ENCODE measurements around the gene GJC2. TPM values are rescaled to one million over a fixed set of nuclear protein-coding genes. Genes with fewer than 3 reads are reported as not detected.

The GJC2 gene
- total RNA-seq, 1 experiment from 2014 or later = 0.72 TPM

DNA sequence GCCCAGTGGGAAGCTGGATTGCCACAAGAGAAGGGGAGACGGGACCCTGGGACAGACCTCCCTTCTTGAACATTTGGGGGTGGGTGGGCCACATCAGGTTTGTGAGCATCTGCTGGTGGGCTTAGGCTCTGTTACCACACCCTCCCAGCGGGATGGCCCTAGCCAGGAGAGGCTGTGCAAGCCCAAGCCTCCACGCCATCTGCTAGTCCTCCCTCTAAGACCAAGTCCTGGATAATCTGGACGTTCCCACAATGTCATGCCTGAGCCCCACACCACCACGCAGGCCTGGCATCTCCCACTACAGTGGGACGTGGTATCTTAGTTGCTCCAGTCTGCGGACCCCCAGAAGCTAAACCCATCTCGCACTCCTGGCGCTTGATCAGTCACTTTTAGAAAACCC is 12.1 kb downstream of the GJC2 start:
- no peak for DNase-seq (ENCODE audit: low spot score)
- ChIA-PET CTCF (interaction anchor here (2.0 kb wide), 1 partner anchor 157 kb away, joined by 7 read pairs; no protein-coding TSS in a partner anchor), POLR2A (no interaction called here)
- no peak overlapping the region for H3K4me3 Mint-ChIP-seq
- ATAC-seq = no peak
- TF ChIP-seq NR2C2 (CRISPR knock-in tag; IDR thresholded peaks at IDR 0.05) = no peak
- TF ChIP-seq, protein P1, sequence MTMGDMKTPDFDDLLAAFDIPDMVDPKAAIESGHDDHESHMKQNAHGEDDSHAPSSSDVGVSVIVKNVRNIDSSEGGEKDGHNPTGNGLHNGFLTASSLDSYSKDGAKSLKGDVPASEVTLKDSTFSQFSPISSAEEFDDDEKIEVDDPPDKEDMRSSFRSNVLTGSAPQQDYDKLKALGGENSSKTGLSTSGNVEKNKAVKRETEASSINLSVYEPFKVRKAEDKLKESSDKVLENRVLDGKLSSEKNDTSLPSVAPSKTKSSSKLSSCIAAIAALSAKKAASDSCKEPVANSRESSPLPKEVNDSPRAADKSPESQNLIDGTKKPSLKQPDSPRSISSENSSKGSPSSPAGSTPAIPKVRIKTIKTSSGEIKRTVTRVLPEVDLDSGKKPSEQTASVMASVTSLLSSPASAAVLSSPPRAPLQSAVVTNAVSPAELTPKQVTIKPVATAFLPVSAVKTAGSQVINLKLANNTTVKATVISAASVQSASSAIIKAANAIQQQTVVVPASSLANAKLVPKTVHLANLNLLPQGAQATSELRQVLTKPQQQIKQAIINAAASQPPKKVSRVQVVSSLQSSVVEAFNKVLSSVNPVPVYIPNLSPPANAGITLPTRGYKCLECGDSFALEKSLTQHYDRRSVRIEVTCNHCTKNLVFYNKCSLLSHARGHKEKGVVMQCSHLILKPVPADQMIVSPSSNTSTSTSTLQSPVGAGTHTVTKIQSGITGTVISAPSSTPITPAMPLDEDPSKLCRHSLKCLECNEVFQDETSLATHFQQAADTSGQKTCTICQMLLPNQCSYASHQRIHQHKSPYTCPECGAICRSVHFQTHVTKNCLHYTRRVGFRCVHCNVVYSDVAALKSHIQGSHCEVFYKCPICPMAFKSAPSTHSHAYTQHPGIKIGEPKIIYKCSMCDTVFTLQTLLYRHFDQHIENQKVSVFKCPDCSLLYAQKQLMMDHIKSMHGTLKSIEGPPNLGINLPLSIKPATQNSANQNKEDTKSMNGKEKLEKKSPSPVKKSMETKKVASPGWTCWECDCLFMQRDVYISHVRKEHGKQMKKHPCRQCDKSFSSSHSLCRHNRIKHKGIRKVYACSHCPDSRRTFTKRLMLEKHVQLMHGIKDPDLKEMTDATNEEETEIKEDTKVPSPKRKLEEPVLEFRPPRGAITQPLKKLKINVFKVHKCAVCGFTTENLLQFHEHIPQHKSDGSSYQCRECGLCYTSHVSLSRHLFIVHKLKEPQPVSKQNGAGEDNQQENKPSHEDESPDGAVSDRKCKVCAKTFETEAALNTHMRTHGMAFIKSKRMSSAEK (CRISPR knock-in tag; IDR thresholded peaks at IDR 0.05; ENCODE audit: borderline replicate concordance) = no peak
- TF ChIP-seq, protein P2, sequence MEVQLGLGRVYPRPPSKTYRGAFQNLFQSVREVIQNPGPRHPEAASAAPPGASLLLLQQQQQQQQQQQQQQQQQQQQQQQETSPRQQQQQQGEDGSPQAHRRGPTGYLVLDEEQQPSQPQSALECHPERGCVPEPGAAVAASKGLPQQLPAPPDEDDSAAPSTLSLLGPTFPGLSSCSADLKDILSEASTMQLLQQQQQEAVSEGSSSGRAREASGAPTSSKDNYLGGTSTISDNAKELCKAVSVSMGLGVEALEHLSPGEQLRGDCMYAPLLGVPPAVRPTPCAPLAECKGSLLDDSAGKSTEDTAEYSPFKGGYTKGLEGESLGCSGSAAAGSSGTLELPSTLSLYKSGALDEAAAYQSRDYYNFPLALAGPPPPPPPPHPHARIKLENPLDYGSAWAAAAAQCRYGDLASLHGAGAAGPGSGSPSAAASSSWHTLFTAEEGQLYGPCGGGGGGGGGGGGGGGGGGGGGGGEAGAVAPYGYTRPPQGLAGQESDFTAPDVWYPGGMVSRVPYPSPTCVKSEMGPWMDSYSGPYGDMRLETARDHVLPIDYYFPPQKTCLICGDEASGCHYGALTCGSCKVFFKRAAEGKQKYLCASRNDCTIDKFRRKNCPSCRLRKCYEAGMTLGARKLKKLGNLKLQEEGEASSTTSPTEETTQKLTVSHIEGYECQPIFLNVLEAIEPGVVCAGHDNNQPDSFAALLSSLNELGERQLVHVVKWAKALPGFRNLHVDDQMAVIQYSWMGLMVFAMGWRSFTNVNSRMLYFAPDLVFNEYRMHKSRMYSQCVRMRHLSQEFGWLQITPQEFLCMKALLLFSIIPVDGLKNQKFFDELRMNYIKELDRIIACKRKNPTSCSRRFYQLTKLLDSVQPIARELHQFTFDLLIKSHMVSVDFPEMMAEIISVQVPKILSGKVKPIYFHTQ (CRISPR knock-in tag; IDR thresholded peaks at IDR 0.05) = no peak
- TF ChIP-seq, protein P3, sequence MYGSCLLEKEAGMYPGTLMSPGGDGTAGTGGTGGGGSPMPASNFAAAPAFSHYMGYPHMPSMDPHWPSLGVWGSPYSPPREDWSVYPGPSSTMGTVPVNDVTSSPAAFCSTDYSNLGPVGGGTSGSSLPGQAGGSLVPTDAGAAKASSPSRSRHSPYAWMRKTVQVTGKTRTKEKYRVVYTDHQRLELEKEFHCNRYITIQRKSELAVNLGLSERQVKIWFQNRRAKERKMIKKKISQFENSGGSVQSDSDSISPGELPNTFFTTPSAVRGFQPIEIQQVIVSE (CRISPR knock-in tag; IDR thresholded peaks at IDR 0.05; ENCODE audit: borderline replicate concordance) = no peak
- H3K9me3 Mint-ChIP-seq = no peaks in the 10 kb centered on the region
- H3K36me3 Mint-ChIP-seq = no peaks in the 10 kb centered on the region
- H3K27me3 Mint-ChIP-seq (ENCODE audit: low read depth) = peaks cover 19% of the 10 kb centered on the region
- peaks cover 12% of the 10 kb centered on the region; the same call in 1 of the 2 replicates for H3K4me1 Mint-ChIP-seq
- H3K27ac Mint-ChIP-seq = no peak overlapping the region

DNA sequence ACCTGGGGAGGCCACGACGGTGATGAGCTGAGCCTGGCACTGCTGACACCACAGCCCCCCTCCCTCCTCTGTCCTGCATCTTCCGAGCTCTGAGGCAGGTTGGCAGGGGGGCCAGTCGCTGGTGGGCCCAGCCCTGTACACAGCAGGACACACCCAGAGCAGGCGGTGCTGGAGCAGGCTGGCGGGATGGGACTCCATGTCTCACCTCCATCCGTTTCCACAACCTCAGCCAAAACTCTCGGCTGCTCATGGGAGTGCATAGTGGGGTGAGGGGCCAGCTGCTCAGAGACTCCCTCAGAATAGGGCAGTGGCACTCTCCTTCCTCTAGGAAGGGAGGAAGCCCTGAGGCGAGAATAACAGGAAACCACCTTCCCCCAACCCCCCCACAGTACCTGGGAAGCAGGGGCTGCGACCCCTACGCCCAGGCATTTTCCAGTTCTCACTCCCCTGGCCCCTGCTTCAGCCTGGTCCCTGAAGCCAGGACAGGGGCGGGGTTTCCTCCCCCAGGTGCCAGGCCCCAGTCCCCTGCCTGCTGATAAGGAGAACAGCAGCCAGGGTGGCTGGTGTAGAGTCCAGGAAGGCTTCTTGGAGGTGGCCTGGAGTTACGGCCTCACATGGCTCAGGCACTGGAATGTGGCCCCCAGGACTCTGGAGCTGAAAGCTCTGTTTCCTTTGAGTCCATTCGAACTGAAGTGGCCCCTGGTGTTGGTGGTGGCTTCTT is 12.7 kb downstream of the GJC2 start:
- Mint-ChIP-seq H3K36me3 (no peaks in the 10 kb centered on the region), H3K9me3 (no peaks in the 10 kb centered on the region), H3K27ac (no peak overlapping the region), H3K4me1 (peaks cover 13% of the 10 kb centered on the region; the same call in 1 of the 2 replicates), H3K4me3 (no peak overlapping the region), H3K27me3 (ENCODE audit: low read depth) (peaks cover 14% of the 10 kb centered on the region)
- CTCF ChIA-PET = interaction anchor here (1.2 to 2.0 kb wide), 3 partner anchors 11 to 157 kb away, joined by 3 to 7 read pairs (median 5); no protein-coding TSS in a partner anchor
- POLR2A ChIA-PET = interaction anchor here (1.2 kb wide), 1 partner anchor 10 kb away, joined by 4 read pairs; no protein-coding TSS in a partner anchor
- no peak for DNase-seq (ENCODE audit: low spot score)
- no peak for ATAC-seq
- no peak for TF ChIP-seq GTF2I (CRISPR knock-in tag; conservative IDR thresholded peaks at IDR 0.05)
- TF ChIP-seq FOXP1 (CRISPR knock-in tag; IDR thresholded peaks at IDR 0.05; ENCODE audit: borderline replicate concordance) = no peak
- TF ChIP-seq, protein P4, sequence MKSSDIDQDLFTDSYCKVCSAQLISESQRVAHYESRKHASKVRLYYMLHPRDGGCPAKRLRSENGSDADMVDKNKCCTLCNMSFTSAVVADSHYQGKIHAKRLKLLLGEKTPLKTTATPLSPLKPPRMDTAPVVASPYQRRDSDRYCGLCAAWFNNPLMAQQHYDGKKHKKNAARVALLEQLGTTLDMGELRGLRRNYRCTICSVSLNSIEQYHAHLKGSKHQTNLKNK (CRISPR knock-in tag; IDR thresholded peaks at IDR 0.05) = no peak
- TF ChIP-seq, protein P5, sequence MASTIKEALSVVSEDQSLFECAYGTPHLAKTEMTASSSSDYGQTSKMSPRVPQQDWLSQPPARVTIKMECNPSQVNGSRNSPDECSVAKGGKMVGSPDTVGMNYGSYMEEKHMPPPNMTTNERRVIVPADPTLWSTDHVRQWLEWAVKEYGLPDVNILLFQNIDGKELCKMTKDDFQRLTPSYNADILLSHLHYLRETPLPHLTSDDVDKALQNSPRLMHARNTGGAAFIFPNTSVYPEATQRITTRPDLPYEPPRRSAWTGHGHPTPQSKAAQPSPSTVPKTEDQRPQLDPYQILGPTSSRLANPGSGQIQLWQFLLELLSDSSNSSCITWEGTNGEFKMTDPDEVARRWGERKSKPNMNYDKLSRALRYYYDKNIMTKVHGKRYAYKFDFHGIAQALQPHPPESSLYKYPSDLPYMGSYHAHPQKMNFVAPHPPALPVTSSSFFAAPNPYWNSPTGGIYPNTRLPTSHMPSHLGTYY (CRISPR knock-in tag; IDR thresholded peaks at IDR 0.05) = no peak
- TF ChIP-seq, protein P6, sequence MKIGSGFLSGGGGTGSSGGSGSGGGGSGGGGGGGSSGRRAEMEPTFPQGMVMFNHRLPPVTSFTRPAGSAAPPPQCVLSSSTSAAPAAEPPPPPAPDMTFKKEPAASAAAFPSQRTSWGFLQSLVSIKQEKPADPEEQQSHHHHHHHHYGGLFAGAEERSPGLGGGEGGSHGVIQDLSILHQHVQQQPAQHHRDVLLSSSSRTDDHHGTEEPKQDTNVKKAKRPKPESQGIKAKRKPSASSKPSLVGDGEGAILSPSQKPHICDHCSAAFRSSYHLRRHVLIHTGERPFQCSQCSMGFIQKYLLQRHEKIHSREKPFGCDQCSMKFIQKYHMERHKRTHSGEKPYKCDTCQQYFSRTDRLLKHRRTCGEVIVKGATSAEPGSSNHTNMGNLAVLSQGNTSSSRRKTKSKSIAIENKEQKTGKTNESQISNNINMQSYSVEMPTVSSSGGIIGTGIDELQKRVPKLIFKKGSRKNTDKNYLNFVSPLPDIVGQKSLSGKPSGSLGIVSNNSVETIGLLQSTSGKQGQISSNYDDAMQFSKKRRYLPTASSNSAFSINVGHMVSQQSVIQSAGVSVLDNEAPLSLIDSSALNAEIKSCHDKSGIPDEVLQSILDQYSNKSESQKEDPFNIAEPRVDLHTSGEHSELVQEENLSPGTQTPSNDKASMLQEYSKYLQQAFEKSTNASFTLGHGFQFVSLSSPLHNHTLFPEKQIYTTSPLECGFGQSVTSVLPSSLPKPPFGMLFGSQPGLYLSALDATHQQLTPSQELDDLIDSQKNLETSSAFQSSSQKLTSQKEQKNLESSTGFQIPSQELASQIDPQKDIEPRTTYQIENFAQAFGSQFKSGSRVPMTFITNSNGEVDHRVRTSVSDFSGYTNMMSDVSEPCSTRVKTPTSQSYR (CRISPR knock-in tag; IDR thresholded peaks at IDR 0.05) = no peak
- no peak for TF ChIP-seq NR1H2 (CRISPR knock-in tag; IDR thresholded peaks at IDR 0.05)
- TF ChIP-seq TEAD4 (CRISPR knock-in tag; IDR thresholded peaks at IDR 0.05) = no peak
- no peak for TF ChIP-seq ZBTB21 (CRISPR knock-in tag; IDR thresholded peaks at IDR 0.05; ENCODE audit: borderline replicate concordance)
- TF ChIP-seq, protein P7, sequence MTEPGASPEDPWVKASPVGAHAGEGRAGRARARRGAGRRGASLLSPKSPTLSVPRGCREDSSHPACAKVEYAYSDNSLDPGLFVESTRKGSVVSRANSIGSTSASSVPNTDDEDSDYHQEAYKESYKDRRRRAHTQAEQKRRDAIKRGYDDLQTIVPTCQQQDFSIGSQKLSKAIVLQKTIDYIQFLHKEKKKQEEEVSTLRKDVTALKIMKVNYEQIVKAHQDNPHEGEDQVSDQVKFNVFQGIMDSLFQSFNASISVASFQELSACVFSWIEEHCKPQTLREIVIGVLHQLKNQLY (CRISPR knock-in tag; IDR thresholded peaks at IDR 0.05) = no peak
- TF ChIP-seq ZNF121 (CRISPR knock-in tag; IDR thresholded peaks at IDR 0.05) = no peak
- TF ChIP-seq, protein P8, sequence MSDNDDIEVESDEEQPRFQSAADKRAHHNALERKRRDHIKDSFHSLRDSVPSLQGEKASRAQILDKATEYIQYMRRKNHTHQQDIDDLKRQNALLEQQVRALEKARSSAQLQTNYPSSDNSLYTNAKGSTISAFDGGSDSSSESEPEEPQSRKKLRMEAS (CRISPR knock-in tag; IDR thresholded peaks at IDR 0.05) = no peak
- no peak for TF ChIP-seq MXD4 (CRISPR knock-in tag; IDR thresholded peaks at IDR 0.05; ENCODE audit: borderline replicate concordance)
- TF ChIP-seq FOXJ3 (CRISPR knock-in tag; IDR thresholded peaks at IDR 0.05; ENCODE audit: borderline replicate concordance) = no peak
- no peak for TF ChIP-seq ZNF219 (CRISPR knock-in tag; IDR thresholded peaks at IDR 0.05; ENCODE audit: borderline replicate concordance)
- no peak for TF ChIP-seq CREB1 (CRISPR knock-in tag; IDR thresholded peaks at IDR 0.05)
- TF ChIP-seq NFATC4 (CRISPR knock-in tag; IDR thresholded peaks at IDR 0.05) = no peak
- no peak for TF ChIP-seq ZNF416 (CRISPR knock-in tag; IDR thresholded peaks at IDR 0.05)
